HG03066 (cell line): ENCODE results near the gene WARS2.

Experiments used
- ATAC-seq: cut with Tn5 transposase; IDR thresholded peaks from one replicate; pipeline ENCODE4 v1.9.1; 2021; ENCODE audit warnings: low read depth; ENCODE audit not compliant: unreplicated experiment

Gene WARS2

GRCh38 chr1:119086830-119087229 is 53.6 kb downstream of the WARS2 start:
- no peak for ATAC-seq

GRCh38 chr1:119084798-119085197 is 55.7 kb downstream of the WARS2 start:
- ATAC-seq = no peak

GRCh38 chr1:119083980-119084379 is 56.5 kb downstream of the WARS2 start:
- ATAC-seq = no peak

- no peak for ATAC-seq
Measured at GRCh38 chr1:119083479-119083878, 57.0 kb downstream of the WARS2 start.

- no peak for ATAC-seq
Measured at GRCh38 chr1:119081700-119082099, 58.8 kb downstream of the WARS2 start.

GRCh38 chr1:119081267-119081666 is 59.2 kb downstream of the WARS2 start:
- ATAC-seq = no peak

- ATAC-seq = no peak
Measured at GRCh38 chr1:119080586-119080985, 59.9 kb downstream of the WARS2 start.

- no peak for ATAC-seq
Measured at GRCh38 chr1:119079881-119080280, 60.6 kb downstream of the WARS2 start.

- ATAC-seq = no peak
Measured at GRCh38 chr1:119075614-119076013, 64.8 kb downstream of the WARS2 start.

GRCh38 chr1:119071321-119071720 is 69.1 kb downstream of the WARS2 start:
- ATAC-seq = no peak

- no peak for ATAC-seq
Measured at GRCh38 chr1:119069682-119070081, 70.8 kb downstream of the WARS2 start.

- no peak for ATAC-seq
Measured at GRCh38 chr1:119068427-119068826, 72.0 kb downstream of the WARS2 start.

- ATAC-seq = no peak
Measured at GRCh38 chr1:119061700-119062099, 78.8 kb downstream of the WARS2 start.

GRCh38 chr1:119055568-119055967 is 84.9 kb downstream of the WARS2 start:
- ATAC-seq = no peak

GRCh38 chr1:119053917-119054316 is 86.5 kb downstream of the WARS2 start:
- ATAC-seq = no peak

GRCh38 chr1:119052267-119052666 is 88.2 kb downstream of the WARS2 start:
- ATAC-seq = no peak

GRCh38 chr1:119048624-119049404 is 91.6 kb downstream of the WARS2 start:
- ATAC-seq = no peak

- no peak for ATAC-seq
Measured at GRCh38 chr1:119046785-119047438, 93.5 kb downstream of the WARS2 start.

GRCh38 chr1:119046429-119046784 is 94.0 kb downstream of the WARS2 start:
- ATAC-seq = no peak

GRCh38 chr1:119045096-119045746 is 95.2 kb downstream of the WARS2 start:
- no peak for ATAC-seq

GRCh38 chr1:119040906-119041305 is 99.5 kb downstream of the WARS2 start:
- ATAC-seq = no peak

GRCh38 chr1:119040489-119040888 is 100.0 kb downstream of the WARS2 start:
- ATAC-seq = no peak
